Tibial nerve (tissue), 4 donors: ENCODE measurements around the gene SEC24A. TPM values are rescaled to one million over a fixed set of nuclear protein-coding genes. Genes with fewer than 3 reads are reported as not detected.

Source experiments
- DNase-seq, 2 donors: peaks; one replicate each; pipeline ENCODE4 v3.0.0-alpha.2; 2019; ENCODE audit warnings: low spot score in 2 of 2
- H3K27ac ChIP-seq, 4 donors: fragments of 200-600 bp; sonication (generic) in 3 of 4; one replicate each; pipeline ENCODE4 v1.5.1; 2017 to 2019; ENCODE audit warnings: mild to moderate bottlenecking in 1 of 4
- H3K27me3 ChIP-seq, 2 donors: fragments of 200-600 bp; sonication (generic) in 1 of 2; one replicate each; pipeline versions ENCODE4 v1.5.1 to v1.6.0; 2017 to 2019
- H3K36me3 ChIP-seq, 3 donors: fragments of 200-600 bp; sonication (generic); one replicate each; pipeline ENCODE4 v1.5.1; 2018 to 2019
- H3K4me1 ChIP-seq, 4 donors: fragments of 200-600 bp; sonication (generic) in 3 of 4; one replicate each; pipeline ENCODE4 v1.5.1; 2017 to 2019
- H3K4me3 ChIP-seq, 4 donors: fragments of 200-600 bp; sonication (generic) in 3 of 4; one replicate each; pipeline ENCODE4 v1.5.1; 2017 to 2019; ENCODE audit warnings: mild to moderate bottlenecking in 1 of 4, moderate library complexity in 1 of 4
- H3K9me3 ChIP-seq, 4 donors: fragments of 200-600 bp; sonication (generic) in 3 of 4; one replicate each; pipeline ENCODE4 v1.5.1; 2017 to 2019
- CTCF ChIP-seq, 5 experiments: fragments of 200-600 bp in 3 of 5; fragments of 450-650 bp in 2 of 5; sonication (generic) in 3 of 5; IDR thresholded peaks; one replicate each; pipeline ENCODE4 v1.5.1; 2016 to 2019; ENCODE audit warnings: antibody characterized with exemption in 5 of 5, mild to moderate bottlenecking in 3 of 5, moderate library complexity in 2 of 5
- EP300 ChIP-seq, 2 donors: sonication (generic); formaldehyde crosslinking; IDR thresholded peaks; one replicate each; pipeline ENCODE4 v1.6.1; 2017; ENCODE audit warnings: antibody characterized with exemption in 2 of 2, mild to moderate bottlenecking in 1 of 2
- POLR2A ChIP-seq, 2 donors: fragments of 450-650 bp; IDR thresholded peaks; one replicate each; pipeline ENCODE4 v1.6.1; 2017; ENCODE audit warnings: antibody characterized with exemption in 2 of 2, mild to moderate bottlenecking in 2 of 2, moderate library complexity in 2 of 2
- WGBS, 2 donors: methylation state at CpG; one replicate each; pipeline ENCODE4 v1.1.5; 2018; 5-methylcytosine and 5-hydroxymethylcytosine counted together
- total RNA-seq, 4 donors: library from RNA; depleted of rRNA; stranded (reverse); fragments of >200 nt; gene quantifications; one replicate each; pipeline ENCODE4 v1.1.0, GENCODE V29; 2016

SEC24A gene
- total RNA-seq, 4 donors from 2014 or later = 12.7 to 21.3 (median 17.9) TPM

GRCh38 chr5:134606726-134607125, 41.9 kb upstream of the SEC24A start:
- Histone ChIP-seq H3K27me3 (no peaks in the 10 kb centered on the region), H3K4me1 (no peaks in the 10 kb centered on the region), H3K9me3 (no peaks in the 10 kb centered on the region), H3K4me3 (no peak overlapping the region), H3K36me3 (peaks cover 0 to 95% (median 13%) of the 10 kb centered on the region in 3 donors), H3K27ac (no peak overlapping the region)
- 88 to 92% methylated on average over 5 of the region's 5 CpGs for WGBS, 2 donors
- TF ChIP-seq CTCF (IDR thresholded peaks at IDR 0.05) (no peak), POLR2A (IDR thresholded peaks at IDR 0.05) (no peak), EP300 (IDR thresholded peaks at IDR 0.05) (no peak)
- no peak for DNase-seq

- H3K4me3 ChIP-seq = no peak overlapping the region
- no peak overlapping the region for H3K27ac ChIP-seq
- no peaks in the 10 kb centered on the region for H3K27me3 ChIP-seq
- no peaks in the 10 kb centered on the region for H3K4me1 ChIP-seq
- peaks cover 0 to 98% (median 13%) of the 10 kb centered on the region in 3 donors for H3K36me3 ChIP-seq
- DNase-seq = no peak
- WGBS, 2 donors = 84 to 86% methylated on average over 3 of the region's 3 CpGs
- no peak for TF ChIP-seq CTCF (IDR thresholded peaks at IDR 0.05)
- TF ChIP-seq EP300 (IDR thresholded peaks at IDR 0.05) = no peak
- no peaks in the 10 kb centered on the region for H3K9me3 ChIP-seq
Observed at GRCh38 chr5:134608555-134608954, 40.0 kb upstream of the SEC24A start.

GRCh38 chr5:134609232-134609851, 39.2 kb upstream of the SEC24A start:
- H3K9me3 ChIP-seq = no peaks in the 10 kb centered on the region
- no peak for TF ChIP-seq POLR2A (IDR thresholded peaks at IDR 0.05)
- no peak for TF ChIP-seq EP300 (IDR thresholded peaks at IDR 0.05)
- TF ChIP-seq CTCF (IDR thresholded peaks at IDR 0.05) = no peak
- no peak overlapping the region for H3K27ac ChIP-seq
- WGBS, 2 donors = 80 to 82% methylated on average over 3 of the region's 3 CpGs
- H3K4me3 ChIP-seq = no peak overlapping the region
- DNase-seq = no peak
- peaks cover 0 to 98% (median 11%) of the 10 kb centered on the region in 3 donors for H3K36me3 ChIP-seq
- peaks cover 0 to 2% (median 0%) of the 10 kb centered on the region in 4 donors for H3K4me1 ChIP-seq
- H3K27me3 ChIP-seq = no peaks in the 10 kb centered on the region

GRCh38 chr5:134610725-134611124, 37.9 kb upstream of the SEC24A start:
- Histone ChIP-seq H3K9me3 (no peaks in the 10 kb centered on the region), H3K36me3 (peaks cover 0 to 98% (median 7%) of the 10 kb centered on the region in 3 donors), H3K27me3 (no peaks in the 10 kb centered on the region), H3K27ac (no peak overlapping the region), H3K4me1 (peaks cover 0 to 4% (median 0%) of the 10 kb centered on the region in 4 donors), H3K4me3 (no peak overlapping the region)
- TF ChIP-seq POLR2A (IDR thresholded peaks at IDR 0.05) = no peak
- TF ChIP-seq EP300 (IDR thresholded peaks at IDR 0.05) = no peak
- no peak for TF ChIP-seq CTCF (IDR thresholded peaks at IDR 0.05)
- DNase-seq = no peak

- no peak for DNase-seq
- Histone ChIP-seq H3K27ac (no peak overlapping the region), H3K4me3 (no peak overlapping the region), H3K9me3 (no peaks in the 10 kb centered on the region), H3K4me1 (peaks cover 0 to 4% (median 0%) of the 10 kb centered on the region in 4 donors), H3K36me3 (peaks cover 0 to 98% (median 7%) of the 10 kb centered on the region in 3 donors), H3K27me3 (no peaks in the 10 kb centered on the region)
- TF ChIP-seq POLR2A (IDR thresholded peaks at IDR 0.05) (no peak), CTCF (IDR thresholded peaks at IDR 0.05) (no peak), EP300 (IDR thresholded peaks at IDR 0.05) (no peak)
- 91 to 95% methylated on average over 4 of the region's 4 CpGs for WGBS, 2 donors
Observed at GRCh38 chr5:134611515-134611914, 37.1 kb upstream of the SEC24A start.
